Nephron (organoid): ENCODE data around the gene MYO18A.
"Not testable (repeated sequence)": the region's sequence is repeated elsewhere in the genome, so short reads cannot be mapped to it uniquely, and the experiment has no call there.

Experiments
- H3K27ac Mint-ChIP-seq, 3 experiments: 2 replicates each; pipeline ENCODE4 v1.8.0; 2020; ENCODE audit warnings: mixed read lengths in 3 of 3, mild to moderate bottlenecking in 2 of 3, moderate library complexity in 1 of 3
- H3K27me3 Mint-ChIP-seq: 2 replicates; pipeline ENCODE4 v1.8.0; 2021; ENCODE audit warnings: low read depth, mild to moderate bottlenecking, moderate library complexity, mixed read lengths
- H3K36me3 Mint-ChIP-seq: 2 replicates; pipeline ENCODE4 v1.8.0; 2020; ENCODE audit warnings: low read depth, mixed read lengths
- H3K4me1 Mint-ChIP-seq: 2 replicates; pipeline ENCODE4 v1.8.0; 2020; ENCODE audit warnings: mixed read lengths
- H3K4me3 Mint-ChIP-seq, 3 experiments: 2 replicates each; pipeline ENCODE4 v1.8.0; 2020; ENCODE audit warnings: mild to moderate bottlenecking in 3 of 3, mixed read lengths in 3 of 3, moderate library complexity in 2 of 3
- H3K9me3 Mint-ChIP-seq: 2 replicates; pipeline ENCODE4 v1.8.0; 2020; ENCODE audit warnings: mixed read lengths
- CTCF ChIP-seq, 3 experiments: fragments of 200-600 bp; sonication (generic); IDR thresholded peaks; one replicate each; pipeline ENCODE4 v1.5.0; 2021; ENCODE audit warnings: antibody characterized with exemption in 3 of 3; ENCODE audit not compliant: unreplicated experiment in 3 of 3

The MYO18A gene

GRCh38 chr17:29210879-29211278, 30.7 kb upstream of the MYO18A start:
- no peak for TF ChIP-seq CTCF (IDR thresholded peaks at IDR 0.05; ENCODE audit: unreplicated experiment in 3 of 3)
- Mint-ChIP-seq H3K27me3 (peaks cover 7% of the 10 kb centered on the region), H3K27ac (no peak overlapping the region), H3K9me3 (no peaks in the 10 kb centered on the region), H3K4me3 (no peak overlapping the region), H3K36me3 (no peaks in the 10 kb centered on the region), H3K4me1 (peaks cover 8% of the 10 kb centered on the region)

- Mint-ChIP-seq H3K4me1 (no peaks in the 10 kb centered on the region), H3K9me3 (no peaks in the 10 kb centered on the region), H3K4me3 (no peak overlapping the region), H3K36me3 (no peaks in the 10 kb centered on the region), H3K27me3 (no peaks in the 10 kb centered on the region), H3K27ac (no peak overlapping the region)
- no peak for TF ChIP-seq CTCF (IDR thresholded peaks at IDR 0.05; ENCODE audit: unreplicated experiment in 3 of 3)
These were observed 28.9 kb upstream of the MYO18A start for GRCh38 chr17:29209073-29209472.

GRCh38 chr17:29207975-29208374, 27.8 kb upstream of the MYO18A start:
- Mint-ChIP-seq H3K9me3 (no peaks in the 10 kb centered on the region), H3K27ac (no peak overlapping the region), H3K4me1 (no peaks in the 10 kb centered on the region), H3K36me3 (no peaks in the 10 kb centered on the region), H3K27me3 (no peaks in the 10 kb centered on the region), H3K4me3 (no peak overlapping the region)
- no peak for TF ChIP-seq CTCF (IDR thresholded peaks at IDR 0.05; ENCODE audit: unreplicated experiment in 3 of 3)

- Mint-ChIP-seq H3K4me1 (no peaks in the 10 kb centered on the region), H3K36me3 (no peaks in the 10 kb centered on the region), H3K27ac (no peak overlapping the region), H3K9me3 (no peaks in the 10 kb centered on the region), H3K4me3 (no peak overlapping the region), H3K27me3 (no peaks in the 10 kb centered on the region)
- no peak for TF ChIP-seq CTCF (IDR thresholded peaks at IDR 0.05; ENCODE audit: unreplicated experiment in 3 of 3)
These were observed 24.8 kb upstream of the MYO18A start for GRCh38 chr17:29205047-29205446.

DNA sequence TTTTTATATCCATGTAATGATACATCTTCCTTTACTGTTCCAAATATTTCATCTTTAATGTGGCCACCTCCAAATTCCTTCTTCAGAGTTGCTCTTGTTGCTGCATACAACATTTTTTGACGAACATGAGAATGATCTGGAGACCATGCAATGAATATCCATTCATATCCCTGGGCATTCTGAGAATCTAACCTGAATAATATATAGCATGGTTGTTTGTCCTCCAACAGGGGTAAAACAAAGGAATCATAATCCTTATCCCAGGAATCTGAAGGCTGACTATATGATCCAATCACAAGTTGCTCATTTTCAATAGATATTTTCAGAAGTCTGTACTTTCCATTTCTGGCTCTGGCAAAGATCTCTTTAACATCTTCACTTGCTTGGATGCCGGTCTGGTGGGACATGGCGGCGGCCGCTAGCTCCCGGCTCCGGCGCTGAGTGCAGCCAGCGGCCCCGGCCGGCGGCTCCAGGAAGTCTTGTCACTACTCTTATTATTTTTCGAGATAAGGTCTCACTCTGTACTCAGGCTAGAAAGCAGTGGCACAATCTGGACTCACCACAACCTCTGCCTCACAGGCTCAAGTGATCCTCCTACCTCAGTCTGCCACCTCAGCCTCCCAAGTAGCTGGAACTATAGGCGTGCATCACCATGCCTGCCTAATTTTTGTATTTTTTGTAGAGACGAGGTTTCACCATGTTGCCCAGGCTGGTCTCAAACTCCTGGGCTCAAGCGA, 24.0 kb upstream of the MYO18A start:
- not testable (repeated sequence) for H3K9me3 Mint-ChIP-seq, H3K27me3 Mint-ChIP-seq, H3K27ac Mint-ChIP-seq, H3K36me3 Mint-ChIP-seq, H3K4me3 Mint-ChIP-seq, H3K4me1 Mint-ChIP-seq

- TF ChIP-seq CTCF (IDR thresholded peaks at IDR 0.05; ENCODE audit: unreplicated experiment in 3 of 3): no peak
- Mint-ChIP-seq H3K4me1 (peaks cover 4% of the 10 kb centered on the region), H3K4me3 (no peak overlapping the region), H3K27me3 (no peaks in the 10 kb centered on the region), H3K27ac (no peak overlapping the region), H3K36me3 (no peaks in the 10 kb centered on the region), H3K9me3 (no peaks in the 10 kb centered on the region)
These were observed 17.5 kb upstream of the MYO18A start for GRCh38 chr17:29197516-29198272.
